Tibial nerve (tissue), 4 donors: ENCODE data around the gene CFTR.

ENCODE experiments used
- EP300 ChIP-seq, 2 donors: sonication (generic); formaldehyde crosslinking; IDR thresholded peaks; one replicate each; pipeline ENCODE4 v1.6.1; 2017; ENCODE audit warnings: antibody characterized with exemption in 2 of 2, mild to moderate bottlenecking in 1 of 2
- POLR2A ChIP-seq, 2 donors: fragments of 450-650 bp; IDR thresholded peaks; one replicate each; pipeline ENCODE4 v1.6.1; 2017; ENCODE audit warnings: antibody characterized with exemption in 2 of 2, mild to moderate bottlenecking in 2 of 2, moderate library complexity in 2 of 2
- TF ChIP-seq, protein P1 (sequence below), 5 experiments: fragments of 200-600 bp in 3 of 5; fragments of 450-650 bp in 2 of 5; sonication (generic) in 3 of 5; IDR thresholded peaks; one replicate each; pipeline ENCODE4 v1.5.1; 2016 to 2019; ENCODE audit warnings: antibody characterized with exemption in 5 of 5, mild to moderate bottlenecking in 3 of 5, moderate library complexity in 2 of 5

DNA sequence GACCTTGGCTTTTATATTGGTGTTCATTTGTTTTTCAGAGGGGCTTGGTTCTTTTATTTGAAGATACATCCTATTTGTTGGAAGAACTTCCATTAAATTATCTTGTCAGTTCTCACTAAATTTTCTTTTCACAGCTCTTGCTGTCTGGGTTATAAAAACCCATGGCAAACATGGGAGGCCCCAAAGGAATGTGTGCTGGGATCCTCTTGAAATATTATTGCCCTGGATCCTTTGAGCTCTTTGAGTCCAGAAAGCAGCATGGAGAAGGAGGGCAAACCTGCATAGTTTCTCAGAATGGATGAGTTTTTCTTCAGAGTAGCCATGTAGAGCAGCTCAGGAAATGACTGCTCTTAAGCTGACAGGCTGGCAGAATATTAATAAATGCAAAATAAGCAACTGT, 206.0 kb downstream of the CFTR start:
- TF ChIP-seq, protein P1, sequence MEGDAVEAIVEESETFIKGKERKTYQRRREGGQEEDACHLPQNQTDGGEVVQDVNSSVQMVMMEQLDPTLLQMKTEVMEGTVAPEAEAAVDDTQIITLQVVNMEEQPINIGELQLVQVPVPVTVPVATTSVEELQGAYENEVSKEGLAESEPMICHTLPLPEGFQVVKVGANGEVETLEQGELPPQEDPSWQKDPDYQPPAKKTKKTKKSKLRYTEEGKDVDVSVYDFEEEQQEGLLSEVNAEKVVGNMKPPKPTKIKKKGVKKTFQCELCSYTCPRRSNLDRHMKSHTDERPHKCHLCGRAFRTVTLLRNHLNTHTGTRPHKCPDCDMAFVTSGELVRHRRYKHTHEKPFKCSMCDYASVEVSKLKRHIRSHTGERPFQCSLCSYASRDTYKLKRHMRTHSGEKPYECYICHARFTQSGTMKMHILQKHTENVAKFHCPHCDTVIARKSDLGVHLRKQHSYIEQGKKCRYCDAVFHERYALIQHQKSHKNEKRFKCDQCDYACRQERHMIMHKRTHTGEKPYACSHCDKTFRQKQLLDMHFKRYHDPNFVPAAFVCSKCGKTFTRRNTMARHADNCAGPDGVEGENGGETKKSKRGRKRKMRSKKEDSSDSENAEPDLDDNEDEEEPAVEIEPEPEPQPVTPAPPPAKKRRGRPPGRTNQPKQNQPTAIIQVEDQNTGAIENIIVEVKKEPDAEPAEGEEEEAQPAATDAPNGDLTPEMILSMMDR (IDR thresholded peaks at IDR 0.05): no peak
- TF ChIP-seq POLR2A (IDR thresholded peaks at IDR 0.05) (no peak), EP300 (IDR thresholded peaks at IDR 0.05) (no peak)
